Common myeloid progenitor, CD34-positive (primary cell): Measurements from ENCODE around the gene POFUT1.
"Not testable (repeated sequence)": the region's sequence is repeated elsewhere in the genome, so short reads cannot be mapped to it uniquely, and the experiment has no call there.

Experiments used
- CTCF ChIA-PET: fragments of 350-600 bp; sonication (Branson Sonifier 250); formaldehyde crosslinking; loops from one replicate; lab custom pipeline; 2021; ENCODE audit warnings: antibody characterized with exemption; lab: Charles Lee
- POLR2A ChIA-PET: fragments of 350-600 bp; sonication (Branson Sonifier 250); formaldehyde crosslinking; loops from one replicate; lab custom pipeline; 2021; ENCODE audit warnings: antibody characterized with exemption; lab: Charles Lee
- DNase-seq, 3 donors: peaks; one replicate each; pipeline versions ENCODE4 v3.0.0 to v3.0.0-alpha.2; 2013
- H3K27ac ChIP-seq, 2 experiments: 1 replicate in 1 of 2; 2 replicates in 1 of 2; pipeline ENCODE4 v1.7.0; 2013; ENCODE audit warnings: inconsistent platforms in 2 of 2, low read length in 2 of 2, mild to moderate bottlenecking in 2 of 2, low read depth in 1 of 2, moderate library complexity in 1 of 2; ENCODE audit not compliant: severe bottlenecking in 2 of 2, insufficient read depth in 1 of 2, poor library complexity in 1 of 2
- H3K27me3 ChIP-seq, 5 experiments: replicated peaks in 2 of 5; 1 replicate in 3 of 5; 2 replicates in 2 of 5; pipeline versions ENCODE4 v1.6.1 to v1.7.0; 2013; ENCODE audit warnings: low read length in 4 of 5, mild to moderate bottlenecking in 2 of 5, moderate library complexity in 2 of 5, inconsistent platforms in 1 of 5; ENCODE audit not compliant: insufficient read depth in 5 of 5, control insufficient read depth in 4 of 5
- H3K36me3 ChIP-seq, 4 experiments: 1 replicate in 2 of 4; 2 replicates in 2 of 4; pipeline versions ENCODE4 v1.6.1 to v1.7.0; 2013; ENCODE audit warnings: low read length in 3 of 4, control low read depth in 1 of 4, mild to moderate bottlenecking in 1 of 4; ENCODE audit not compliant: control insufficient read depth in 4 of 4, insufficient read depth in 4 of 4
- H3K4me1 ChIP-seq, 4 experiments: 1 replicate in 3 of 4; 2 replicates in 1 of 4; pipeline versions ENCODE4 v1.6.1 to v1.7.1; 2013; ENCODE audit warnings: low read length in 3 of 4, mild to moderate bottlenecking in 3 of 4, control low read depth in 1 of 4, inconsistent platforms in 1 of 4, moderate library complexity in 1 of 4; ENCODE audit not compliant: control insufficient read depth in 4 of 4, insufficient read depth in 4 of 4; ENCODE audit errors: control extremely low read depth in 1 of 4
- H3K4me3 ChIP-seq, 7 experiments: 1 replicate in 4 of 7; 2 replicates in 3 of 7; pipeline versions ENCODE4 v1.5.1 to v1.7.0; 2013; ENCODE audit warnings: mild to moderate bottlenecking in 7 of 7, low read length in 6 of 7, moderate library complexity in 6 of 7, inconsistent platforms in 2 of 7, low read depth in 2 of 7, control low read depth in 1 of 7; ENCODE audit not compliant: insufficient read depth in 4 of 7, control insufficient read depth in 1 of 7; ENCODE audit errors: extremely low read depth in 1 of 7
- H3K9me3 ChIP-seq, 5 experiments: 1 replicate in 4 of 5; 2 replicates in 1 of 5; pipeline versions ENCODE4 v1.6.1 to v1.7.1; 2013; ENCODE audit warnings: low read length in 4 of 5, mild to moderate bottlenecking in 2 of 5, inconsistent platforms in 1 of 5, low read depth in 1 of 5, moderate library complexity in 1 of 5; ENCODE audit not compliant: control insufficient read depth in 4 of 5, insufficient read depth in 2 of 5; ENCODE audit errors: control extremely low read depth in 1 of 5
- WGBS: methylation state at CpG from one replicate; pipeline ENCODE4 v1.1.5; 2013; ENCODE audit not compliant: insufficient coverage; 5-methylcytosine and 5-hydroxymethylcytosine counted together

Gene POFUT1

GRCh38 chr20:32192698-32193097, 15.0 kb upstream of the POFUT1 start:
- POLR2A ChIA-PET, result no interaction called here
- H3K4me1 ChIP-seq, result peaks cover 0 to 20% (median 18%) of the 10 kb centered on the region in 4 experiments
- no peaks in the 10 kb centered on the region for H3K27me3 ChIP-seq
- H3K36me3 ChIP-seq, result peaks cover 9 to 45% (median 35%) of the 10 kb centered on the region in 4 experiments
- DNase-seq, result no peak
- no peak overlapping the region for H3K4me3 ChIP-seq
- no peak overlapping the region for H3K27ac ChIP-seq
- H3K9me3 ChIP-seq, result no peaks in the 10 kb centered on the region
- CTCF ChIA-PET, result interaction anchor here (1.9 kb wide), 1 partner anchor 9 kb away, joined by 4 read pairs; no protein-coding TSS in a partner anchor
- 82% methylated on average over 3 of the region's 3 CpGs for WGBS

GRCh38 chr20:32193336-32193735, 14.3 kb upstream of the POFUT1 start:
- H3K4me3 ChIP-seq, DNase-seq, POLR2A ChIA-PET, H3K9me3 ChIP-seq, H3K27me3 ChIP-seq, H3K27ac ChIP-seq: not testable (repeated sequence)
- Histone ChIP-seq H3K36me3 (peaks cover 11 to 52% (median 39%) of the 10 kb centered on the region in 4 experiments), H3K4me1 (peaks cover 0 to 20% (median 17%) of the 10 kb centered on the region in 4 experiments)
- 100% methylated on average over 5 of the region's 5 CpGs for WGBS
- CTCF ChIA-PET, result interaction anchor here (1.2 to 1.9 kb wide), 2 partner anchors 9 to 12 kb away, joined by 3 to 4 read pairs; no protein-coding TSS in a partner anchor

- WGBS, result 98% methylated on average over 6 of the region's 6 CpGs
- Histone ChIP-seq H3K4me1 (peaks cover 0 to 17% (median 15%) of the 10 kb centered on the region in 4 experiments), H3K9me3 (no peaks in the 10 kb centered on the region), H3K36me3 (peaks cover 12 to 53% (median 44%) of the 10 kb centered on the region in 4 experiments), H3K4me3 (no peak overlapping the region), H3K27ac (no peak overlapping the region), H3K27me3 (no peaks in the 10 kb centered on the region)
- ChIA-PET CTCF (interaction anchor here (1.2 kb wide), 1 partner anchor 11 kb away, joined by 3 read pairs; no protein-coding TSS in a partner anchor), POLR2A (no interaction called here)
- DNase-seq, result no peak
Observed at GRCh38 chr20:32193996-32194395, 13.7 kb upstream of the POFUT1 start.

GRCh38 chr20:32195581-32195980, 12.1 kb upstream of the POFUT1 start:
- 95% methylated on average over 7 of the region's 7 CpGs for WGBS
- CTCF ChIA-PET, result no interaction called here

GRCh38 chr20:32196613-32197012, 11.1 kb upstream of the POFUT1 start:
- DNase-seq, H3K4me1 ChIP-seq, H3K4me3 ChIP-seq, H3K9me3 ChIP-seq, POLR2A ChIA-PET, H3K27ac ChIP-seq, H3K27me3 ChIP-seq: not testable (repeated sequence)
- CTCF ChIA-PET, result interaction anchor here (1.2 kb wide), 1 partner anchor 16 kb away, joined by 4 read pairs; no protein-coding TSS in a partner anchor
- peaks cover 17 to 73% (median 60%) of the 10 kb centered on the region in 4 experiments for H3K36me3 ChIP-seq
- WGBS, result 100% methylated on average over 5 of the region's 11 CpGs

More at GRCh38 chr20:32195581-32195980, 12.1 kb upstream of the POFUT1 start:
- no peak for DNase-seq
- POLR2A ChIA-PET, result no interaction called here
- Histone ChIP-seq H3K36me3 (peaks cover 17 to 63% (median 54%) of the 10 kb centered on the region in 4 experiments), H3K4me3 (no peak overlapping the region), H3K27me3 (no peaks in the 10 kb centered on the region), H3K4me1 (peaks cover 0 to 5% (median 3%) of the 10 kb centered on the region in 4 experiments), H3K9me3 (no peaks in the 10 kb centered on the region), H3K27ac (no peak overlapping the region)

GRCh38 chr20:32197136-32197535, 10.5 kb upstream of the POFUT1 start:
- POLR2A ChIA-PET, H3K4me1 ChIP-seq, H3K4me3 ChIP-seq, H3K9me3 ChIP-seq, H3K27ac ChIP-seq, H3K27me3 ChIP-seq: not testable (repeated sequence)
- CTCF ChIA-PET, result interaction anchor here (1.2 kb wide), 1 partner anchor 16 kb away, joined by 4 read pairs; no protein-coding TSS in a partner anchor
- peaks cover 17 to 77% (median 63%) of the 10 kb centered on the region in 4 experiments for H3K36me3 ChIP-seq
- DNase-seq, result peak in 2 of 3 donors; percentile 20 to 46
- WGBS, result 95% methylated on average over 20 of the region's 20 CpGs

- no peak overlapping the region for H3K4me3 ChIP-seq
- CTCF ChIA-PET, result interaction anchor here (1.0 kb wide), 1 partner anchor 227 kb away, joined by 3 read pairs; no protein-coding TSS in a partner anchor
- no peaks in the 10 kb centered on the region for H3K27me3 ChIP-seq
- POLR2A ChIA-PET, result no interaction called here
- 100% methylated on average over 2 of the region's 4 CpGs for WGBS
- peaks cover 17 to 81% (median 64%) of the 10 kb centered on the region in 4 experiments for H3K36me3 ChIP-seq
- H3K9me3 ChIP-seq, result no peaks in the 10 kb centered on the region
- H3K27ac ChIP-seq, result peak overlapping the region in 1 of 2 experiments; percentile 36
- no peak for DNase-seq
- H3K4me1 ChIP-seq, result peaks cover 0 to 11% (median 0%) of the 10 kb centered on the region in 4 experiments
Observed at GRCh38 chr20:32199006-32199405, 8.7 kb upstream of the POFUT1 start.
